Urothelium cell line (cell line): ENCODE results near the gene NKX1-1.
"Not testable (repeated sequence)": the region's sequence is repeated elsewhere in the genome, so short reads cannot be mapped to it uniquely, and the experiment has no call there.

Source experiments
- DNase-seq: peaks from one replicate; pipeline ENCODE4 v3.0.0; 2011; ENCODE audit warnings: low spot score, mixed read lengths
- FAIRE-seq: peaks from 2 replicates; lab custom pipeline; 2011; peaks lifted over from hg19 to GRCh38; lab: Jason Lieb, UNC

Gene NKX1-1

GRCh38 chr4:1375051-1375721 is 31.1 kb downstream of the NKX1-1 start:
- no peak for FAIRE-seq
- no peak for DNase-seq

- FAIRE-seq (no peak), DNase-seq (no peak)
Measured at GRCh38 chr4:1374706-1375045, 31.6 kb downstream of the NKX1-1 start.

DNA sequence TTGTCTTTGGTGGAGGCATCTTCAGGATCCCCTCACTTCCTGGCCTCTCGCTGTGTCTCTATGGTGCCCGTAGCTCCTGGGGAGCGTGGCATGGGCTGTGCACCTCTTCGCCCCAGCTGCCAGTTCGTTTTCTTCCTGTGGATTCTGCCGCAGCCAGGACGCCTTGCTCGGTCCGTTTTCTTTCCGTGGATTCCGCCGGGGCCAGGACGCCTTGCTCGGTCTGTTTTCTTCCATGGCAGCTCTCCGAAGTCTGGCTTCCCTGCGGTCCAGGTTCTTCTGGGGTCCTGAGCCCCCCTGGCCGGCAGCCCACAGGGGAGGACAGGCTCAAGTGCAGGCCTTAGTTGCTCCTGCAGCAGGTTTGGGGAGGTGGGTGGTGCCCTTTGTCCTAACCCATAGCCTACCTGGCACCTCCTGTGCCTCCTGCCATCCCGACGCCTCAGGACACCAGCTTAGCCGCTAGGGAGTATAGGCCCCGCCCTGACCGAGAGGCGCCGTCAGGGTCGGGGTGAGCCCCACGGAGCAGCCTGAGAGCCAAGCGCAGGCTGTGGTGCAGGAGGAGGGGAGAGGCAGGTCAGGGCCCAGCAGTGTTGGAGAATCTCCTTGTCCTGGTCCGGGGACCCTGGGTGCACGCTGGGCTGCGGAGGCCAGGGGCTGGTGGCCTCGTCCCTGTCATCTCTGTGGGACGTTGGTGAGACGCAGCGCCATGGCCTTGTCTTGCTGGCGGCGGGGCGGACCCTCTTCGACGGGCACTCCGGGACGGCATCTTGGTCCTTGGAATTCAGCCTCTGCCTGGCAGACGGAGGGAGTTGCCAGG is 32.1 kb downstream of the NKX1-1 start:
- FAIRE-seq (no peak), DNase-seq (no peak)

DNA sequence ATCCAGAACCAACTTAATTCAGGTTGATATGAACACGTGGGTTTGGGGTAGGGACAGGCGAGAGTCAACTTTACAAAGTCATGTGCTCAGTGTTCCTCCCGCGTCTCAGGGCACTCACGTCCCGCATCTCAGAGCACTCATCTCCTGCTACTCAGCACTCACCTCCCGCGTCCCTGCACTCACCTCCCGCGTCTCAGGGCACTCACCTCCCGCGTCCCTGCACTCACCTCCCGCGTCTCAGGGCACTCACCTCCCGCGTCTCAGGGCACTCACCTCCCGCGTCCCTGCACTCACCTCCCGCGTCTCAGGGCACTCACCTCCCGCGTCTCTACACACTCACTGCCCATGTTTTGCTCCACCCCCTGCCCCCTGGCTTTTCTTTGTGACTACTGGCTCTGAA is 33.7 kb downstream of the NKX1-1 start:
- DNase-seq, FAIRE-seq: not testable (repeated sequence)

- DNase-seq (no peak), FAIRE-seq (no peak)
Measured at GRCh38 chr4:1371176-1372165, 34.8 kb downstream of the NKX1-1 start.

- FAIRE-seq = no peak
- DNase-seq = no peak
Measured at GRCh38 chr4:1370321-1371124, 35.7 kb downstream of the NKX1-1 start.

GRCh38 chr4:1369479-1370079 is 36.7 kb downstream of the NKX1-1 start:
- FAIRE-seq = no peak
- DNase-seq = no peak

- DNase-seq = no peak
- no peak for FAIRE-seq
Measured at GRCh38 chr4:1369091-1369450, 37.2 kb downstream of the NKX1-1 start.

DNA sequence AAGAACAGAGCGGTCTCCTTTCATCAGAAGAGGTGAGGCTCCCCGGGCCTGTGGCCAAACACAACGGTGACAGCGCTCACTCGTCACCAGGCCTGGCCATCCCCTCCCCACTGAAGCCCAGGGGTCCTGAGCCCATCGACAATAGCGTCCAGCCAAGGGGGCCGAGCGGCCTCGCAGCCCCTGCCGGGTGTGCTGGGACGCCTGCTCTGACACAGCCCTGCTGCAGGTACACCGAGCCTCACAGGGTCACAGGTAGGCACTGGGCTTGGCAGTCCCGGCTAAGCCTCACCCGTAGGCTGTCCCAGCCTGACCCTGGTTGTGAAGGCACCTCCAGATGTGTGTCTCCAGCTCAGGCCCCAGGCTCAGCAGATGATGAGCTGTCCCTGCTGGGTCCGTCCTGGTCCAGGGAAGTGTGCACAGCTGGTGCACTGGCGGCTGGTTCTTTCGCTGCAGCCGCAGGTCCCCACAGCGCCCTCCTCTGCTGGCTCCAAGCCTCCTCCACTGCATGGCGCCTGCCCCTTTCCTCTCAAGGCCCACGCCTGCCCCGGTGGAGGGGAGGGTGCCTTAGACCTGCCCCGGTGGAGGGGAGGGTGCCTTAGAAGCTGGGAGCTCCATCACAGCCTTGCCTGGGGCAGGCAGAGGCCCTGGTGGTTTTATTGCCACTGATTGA is 37.7 kb downstream of the NKX1-1 start:
- DNase-seq (no peak), FAIRE-seq (no peak)

GRCh38 chr4:1367936-1368289 is 38.3 kb downstream of the NKX1-1 start:
- DNase-seq = no peak
- no peak for FAIRE-seq

- DNase-seq = no peak
- FAIRE-seq = no peak
Measured at GRCh38 chr4:1367230-1367935, 38.9 kb downstream of the NKX1-1 start.

- FAIRE-seq (no peak), DNase-seq (no peak)
Measured at GRCh38 chr4:1366371-1367229, 39.6 kb downstream of the NKX1-1 start.

DNA sequence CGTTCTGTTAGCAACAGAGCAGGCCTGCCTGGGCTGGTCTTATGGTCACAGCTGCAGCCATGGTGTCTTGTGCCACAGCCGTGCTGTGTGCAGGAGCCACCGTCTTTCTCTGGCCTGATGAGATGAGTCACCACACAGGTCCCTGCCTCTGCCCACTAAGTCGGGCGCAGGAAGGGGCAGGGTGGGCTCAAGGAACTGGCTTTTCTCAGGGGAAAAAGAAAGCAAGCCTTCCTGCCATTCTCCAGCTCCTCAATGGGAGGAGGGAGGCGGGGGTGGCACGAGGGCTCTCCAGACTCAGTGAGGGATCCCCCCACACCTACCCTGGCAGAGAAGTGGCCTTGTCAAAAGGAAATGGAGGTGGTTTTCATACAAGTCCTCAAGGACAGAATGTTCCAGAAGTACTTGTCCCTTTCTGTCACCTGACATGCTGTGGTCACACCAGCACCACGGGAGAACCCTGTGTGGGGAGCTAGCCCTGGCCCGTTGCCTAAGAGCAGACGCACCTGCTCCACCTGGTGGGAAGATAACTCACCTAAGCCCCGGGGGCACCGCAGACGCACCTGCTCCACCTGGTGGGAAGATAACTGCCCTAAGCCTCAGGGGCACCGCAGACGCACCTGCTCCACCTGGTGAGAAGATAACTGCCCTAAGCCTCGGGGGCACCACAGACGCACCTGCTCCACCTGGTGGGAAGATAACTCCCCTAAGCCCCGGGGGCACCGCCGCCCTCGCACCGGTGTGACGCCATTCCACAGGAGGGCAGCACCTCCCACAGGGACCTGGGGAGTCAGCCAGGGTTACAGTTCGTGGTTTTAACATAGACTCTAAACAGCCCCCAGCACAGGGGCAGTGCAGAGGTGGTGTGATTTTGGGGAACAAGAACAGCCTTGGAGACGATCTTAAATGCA is 40.7 kb downstream of the NKX1-1 start:
- FAIRE-seq (no peak), DNase-seq (no peak)

GRCh38 chr4:1364748-1365147 is 41.5 kb downstream of the NKX1-1 start:
- DNase-seq (no peak), FAIRE-seq (no peak)

DNA sequence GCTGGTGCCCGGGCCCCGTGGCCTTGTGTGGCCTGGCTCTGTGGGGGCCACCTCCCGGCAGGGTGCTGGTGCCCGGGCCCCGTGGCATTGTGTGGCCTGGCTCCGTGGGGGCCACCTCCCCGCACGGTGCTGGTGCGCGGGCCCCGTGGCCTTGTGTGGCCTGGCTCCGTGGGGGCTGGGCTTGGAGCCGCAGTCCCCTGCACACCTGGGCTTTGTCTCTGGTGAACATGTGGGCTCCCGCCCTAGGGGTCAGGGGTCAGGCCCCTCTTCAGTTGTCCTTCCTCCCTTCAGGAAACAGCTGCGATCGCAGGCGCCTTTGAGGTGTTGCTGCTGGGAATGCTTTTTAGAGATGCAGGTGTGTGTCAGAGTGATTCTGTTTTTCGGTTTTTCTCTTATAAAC is 42.0 kb downstream of the NKX1-1 start:
- DNase-seq (no peak), FAIRE-seq (no peak)

DNA sequence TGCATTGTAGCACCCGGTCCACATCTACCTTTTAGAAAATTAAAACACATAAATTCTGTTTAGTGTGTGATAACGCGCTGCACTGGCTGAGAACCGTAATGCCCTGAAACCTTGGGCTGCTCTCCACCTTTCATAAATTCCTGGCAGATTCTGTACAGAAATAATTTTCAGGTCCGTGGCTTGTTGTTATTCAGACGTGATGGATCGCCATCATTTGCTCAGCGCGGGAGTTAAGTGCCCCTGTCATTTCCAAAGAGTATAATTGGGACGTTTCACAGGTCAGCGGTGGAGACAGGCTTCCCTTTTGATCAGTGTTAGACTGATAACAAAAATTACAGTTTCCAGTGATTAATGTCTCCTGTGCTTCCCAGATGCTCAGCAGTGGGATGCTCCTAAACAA is 42.7 kb downstream of the NKX1-1 start:
- no peak for DNase-seq
- FAIRE-seq = no peak

GRCh38 chr4:1362521-1362920 is 43.7 kb downstream of the NKX1-1 start:
- DNase-seq (no peak), FAIRE-seq (no peak)
